Mesodermal cell (in vitro differentiated cells): Measurements from ENCODE around the gene PRTFDC1.

ENCODE experiments used
- H3K27ac ChIP-seq: 2 replicates; pipeline ENCODE4 v1.7.0; 2013; ENCODE audit warnings: mild to moderate bottlenecking, low read depth, low read length, moderate library complexity; ENCODE audit not compliant: severe bottlenecking
- H3K36me3 ChIP-seq: 2 replicates; pipeline ENCODE4 v1.7.1; 2013; ENCODE audit warnings: mild to moderate bottlenecking, low read length, moderate library complexity; ENCODE audit not compliant: control insufficient read depth, insufficient read depth
- H3K4me1 ChIP-seq: one replicate; pipeline ENCODE4 v1.7.1; 2013; ENCODE audit warnings: mild to moderate bottlenecking, low read length; ENCODE audit not compliant: insufficient read depth, control insufficient read depth, poor library complexity, severe bottlenecking
- H3K4me3 ChIP-seq: 2 replicates; pipeline ENCODE4 v1.7.0; 2013; ENCODE audit warnings: low read length, control low read depth, mild to moderate bottlenecking; ENCODE audit not compliant: insufficient read depth, poor library complexity, severe bottlenecking; ENCODE audit errors: extremely low read depth
- H3K9me3 ChIP-seq: 2 replicates; pipeline ENCODE4 v1.7.1; 2013; ENCODE audit warnings: mild to moderate bottlenecking, low read length, moderate library complexity; ENCODE audit not compliant: control insufficient read depth
- WGBS, 2 experiments: methylation state at CpG; one replicate each; pipeline ENCODE4 v1.1.5; 2013; ENCODE audit warnings: missing lambda C conversion rate in 2 of 2; ENCODE audit not compliant: insufficient coverage in 2 of 2; 5-methylcytosine and 5-hydroxymethylcytosine counted together

Gene PRTFDC1

GRCh38 chr10:24917493-24917892, 34.9 kb downstream of the PRTFDC1 start:
- 90 to 94% methylated on average over 2 of the region's 3 CpGs for WGBS, 2 experiments
- Histone ChIP-seq H3K27ac (no peak overlapping the region), H3K4me1 (peaks cover 7% of the 10 kb centered on the region), H3K4me3 (no peak overlapping the region), H3K36me3 (no peaks in the 10 kb centered on the region), H3K9me3 (peaks cover 5% of the 10 kb centered on the region)

GRCh38 chr10:24916365-24916764, 36.0 kb downstream of the PRTFDC1 start:
- 80 to 100% methylated on average over 1 to 2 of the region's 2 CpGs for WGBS, 2 experiments

DNA sequence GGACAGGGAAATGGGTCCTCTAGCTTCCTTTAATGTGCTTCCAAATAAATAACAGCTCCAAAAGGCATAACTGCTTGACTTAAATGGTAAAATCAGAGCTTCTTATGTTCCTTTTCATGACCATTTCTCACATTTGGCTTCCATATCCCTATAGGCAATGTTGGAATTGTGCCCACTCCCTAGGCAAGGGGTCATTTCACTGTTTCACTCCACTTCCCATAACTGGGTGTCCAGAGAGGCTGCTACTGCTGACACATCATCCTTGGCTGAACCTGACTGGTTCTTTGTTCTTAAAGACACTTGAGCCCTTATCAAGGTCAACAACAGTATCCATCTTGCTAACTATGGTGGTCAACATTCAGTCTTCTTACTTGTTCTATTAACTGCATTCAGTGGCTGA, 37.1 kb downstream of the PRTFDC1 start:
- Histone ChIP-seq H3K4me3 (no peak overlapping the region), H3K27ac (no peak overlapping the region), H3K4me1 (no peaks in the 10 kb centered on the region), H3K36me3 (no peaks in the 10 kb centered on the region), H3K9me3 (peaks cover 5% of the 10 kb centered on the region)

More at GRCh38 chr10:24916365-24916764, 36.0 kb downstream of the PRTFDC1 start:
- H3K4me1 ChIP-seq = peaks cover 6% of the 10 kb centered on the region
- H3K9me3 ChIP-seq = peaks cover 5% of the 10 kb centered on the region
- no peaks in the 10 kb centered on the region for H3K36me3 ChIP-seq
- H3K27ac ChIP-seq = no peak overlapping the region
- no peak overlapping the region for H3K4me3 ChIP-seq

GRCh38 chr10:24914148-24914547, 38.3 kb downstream of the PRTFDC1 start:
- peaks cover 6% of the 10 kb centered on the region for H3K4me1 ChIP-seq
- H3K4me3 ChIP-seq = no peak overlapping the region
- no peaks in the 10 kb centered on the region for H3K36me3 ChIP-seq
- H3K27ac ChIP-seq = no peak overlapping the region
- 100% methylated on average over 1 of the region's 1 CpG for WGBS, 2 experiments
- peaks cover 1% of the 10 kb centered on the region for H3K9me3 ChIP-seq

DNA sequence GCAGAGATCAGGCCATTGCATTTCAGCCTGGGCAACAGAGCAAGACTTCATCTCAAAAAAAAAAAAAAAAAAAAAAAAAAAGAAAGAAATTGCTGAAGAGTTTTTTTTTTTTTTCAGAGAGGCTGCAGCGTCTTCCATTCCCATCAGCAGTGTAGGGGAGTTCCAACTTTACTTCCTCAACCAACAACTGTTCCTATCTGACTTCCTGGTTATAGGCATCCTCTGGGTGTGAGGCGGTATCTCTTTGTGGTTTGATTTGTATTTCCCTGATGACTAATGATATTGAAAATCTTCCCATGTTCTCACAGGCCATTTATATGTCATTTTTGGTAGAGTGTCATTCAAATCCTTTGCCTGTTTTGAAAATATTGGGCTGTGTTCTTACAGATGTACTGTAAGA, 40.2 kb downstream of the PRTFDC1 start:
- H3K4me3 ChIP-seq = no peak overlapping the region
- WGBS, 2 experiments = no CpG with 5 or more reads among the region's 2 CpGs
- no peaks in the 10 kb centered on the region for H3K9me3 ChIP-seq
- peaks cover 11% of the 10 kb centered on the region for H3K4me1 ChIP-seq
- no peak overlapping the region for H3K27ac ChIP-seq
- no peaks in the 10 kb centered on the region for H3K36me3 ChIP-seq

DNA sequence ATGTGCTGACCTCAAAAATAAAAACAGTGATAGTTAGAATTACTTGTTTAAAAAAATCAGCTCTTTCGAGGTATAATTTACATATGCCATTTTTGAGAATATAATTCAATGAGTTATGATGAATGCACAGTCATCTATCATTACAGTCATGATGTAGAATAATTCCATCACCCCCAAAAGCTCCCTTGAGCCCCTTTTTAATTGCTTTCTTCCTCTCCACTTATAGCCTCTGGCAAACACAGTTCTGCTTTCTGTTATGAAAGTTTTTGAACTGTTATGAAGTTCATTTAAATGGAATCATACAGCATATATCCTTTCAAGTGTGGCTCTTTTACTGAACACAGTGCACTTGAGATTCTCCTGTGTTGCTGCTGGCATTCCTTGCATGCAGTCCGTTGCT, 41.4 kb downstream of the PRTFDC1 start:
- 100% methylated on average over 1 of the region's 2 CpGs; no CpG with 5 or more reads in 1 of the 2 experiments for WGBS, 2 experiments
- no peaks in the 10 kb centered on the region for H3K9me3 ChIP-seq
- no peak overlapping the region for H3K4me3 ChIP-seq
- H3K27ac ChIP-seq = no peak overlapping the region
- H3K36me3 ChIP-seq = no peaks in the 10 kb centered on the region
- H3K4me1 ChIP-seq = peaks cover 11% of the 10 kb centered on the region

GRCh38 chr10:24910574-24910973, 41.8 kb downstream of the PRTFDC1 start:
- H3K4me1 ChIP-seq = peaks cover 11% of the 10 kb centered on the region
- no peak overlapping the region for H3K4me3 ChIP-seq
- H3K9me3 ChIP-seq = no peaks in the 10 kb centered on the region
- no peak overlapping the region for H3K27ac ChIP-seq
- H3K36me3 ChIP-seq = no peaks in the 10 kb centered on the region

DNA sequence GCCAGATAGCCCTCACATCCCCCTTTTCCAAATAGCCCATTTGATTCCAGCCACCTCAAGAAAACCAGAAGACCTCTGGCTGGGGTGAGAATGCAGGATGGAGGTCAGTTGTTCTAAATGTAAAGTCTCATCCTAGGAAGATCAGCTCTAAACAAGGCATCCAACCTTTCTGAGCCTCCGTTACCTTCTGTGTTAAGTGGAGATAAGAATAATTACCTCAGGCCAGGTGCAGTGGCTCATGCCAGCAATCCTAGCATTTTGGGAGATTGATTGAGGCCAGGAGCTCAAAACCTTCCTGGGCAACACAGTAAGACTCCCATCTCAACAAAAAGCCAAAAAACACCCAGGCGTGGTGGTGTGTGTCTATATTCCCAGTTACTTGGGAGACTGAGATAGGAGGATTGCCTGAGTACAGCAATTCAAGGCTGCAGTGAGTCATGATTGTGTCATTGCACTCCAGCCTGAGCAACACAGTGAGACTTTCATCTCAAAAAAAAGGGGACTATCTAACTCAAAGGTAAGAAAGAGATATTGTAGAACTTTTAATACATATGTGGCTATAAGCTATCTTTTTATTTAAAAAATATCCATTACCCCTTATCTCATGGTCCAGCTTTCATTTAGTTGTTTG, 43.5 kb downstream of the PRTFDC1 start:
- H3K4me3 ChIP-seq = no peak overlapping the region
- H3K4me1 ChIP-seq = peaks cover 11% of the 10 kb centered on the region
- WGBS, 2 experiments = 80% methylated on average over 1 of the region's 2 CpGs; no CpG with 5 or more reads in 1 of the 2 experiments
- H3K9me3 ChIP-seq = no peaks in the 10 kb centered on the region
- no peak overlapping the region for H3K27ac ChIP-seq
- H3K36me3 ChIP-seq = no peaks in the 10 kb centered on the region

DNA sequence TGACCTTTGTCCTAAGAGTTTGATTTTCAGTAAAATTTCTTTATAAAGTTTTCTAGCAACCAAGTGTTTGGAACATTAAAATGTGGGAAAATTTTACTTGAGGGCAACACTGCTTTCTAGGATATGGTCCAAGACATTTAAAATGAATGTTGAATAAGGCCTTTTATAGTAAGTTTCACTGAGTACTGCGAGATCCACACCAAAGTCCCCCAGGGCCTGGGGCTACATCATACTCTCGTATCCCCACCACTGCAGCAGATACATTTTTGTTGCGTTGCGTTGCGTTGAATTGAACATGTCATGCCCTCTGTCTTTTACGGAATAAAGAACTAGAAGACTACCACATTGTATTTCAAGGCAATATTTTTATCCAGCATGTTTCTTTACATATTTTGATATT, 44.5 kb downstream of the PRTFDC1 start:
- H3K4me3 ChIP-seq = no peak overlapping the region
- no peak overlapping the region for H3K27ac ChIP-seq
- H3K9me3 ChIP-seq = no peaks in the 10 kb centered on the region
- H3K36me3 ChIP-seq = no peaks in the 10 kb centered on the region
- H3K4me1 ChIP-seq = peaks cover 11% of the 10 kb centered on the region
- WGBS, 2 experiments = 90 to 100% methylated on average over 2 to 4 of the region's 6 CpGs

DNA sequence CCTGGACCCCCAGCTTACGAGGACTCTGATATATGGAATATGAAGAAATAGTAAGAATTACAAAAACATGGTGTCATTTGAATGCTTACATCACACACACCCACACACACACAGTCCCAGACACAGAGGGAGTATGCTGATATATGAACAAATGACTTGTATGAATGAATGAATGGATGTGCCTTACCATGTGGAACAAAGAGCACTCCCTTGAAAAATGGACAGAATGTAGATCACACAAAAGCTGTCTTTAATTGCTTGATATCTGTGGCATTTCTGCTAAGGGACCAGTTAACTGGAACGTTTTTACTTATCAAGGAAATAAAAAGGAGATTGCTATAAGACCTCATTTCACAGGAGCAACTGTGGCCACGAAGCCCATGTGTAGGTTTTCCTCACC, 46.0 kb downstream of the PRTFDC1 start:
- H3K4me1 ChIP-seq = peaks cover 23% of the 10 kb centered on the region
- H3K36me3 ChIP-seq = no peaks in the 10 kb centered on the region
- WGBS, 2 experiments = 100% methylated on average over 1 to 2 of the region's 3 CpGs
- no peaks in the 10 kb centered on the region for H3K9me3 ChIP-seq
- H3K27ac ChIP-seq = no peak overlapping the region
- H3K4me3 ChIP-seq = no peak overlapping the region

GRCh38 chr10:24904824-24905223, 47.6 kb downstream of the PRTFDC1 start:
- Histone ChIP-seq H3K9me3 (no peaks in the 10 kb centered on the region), H3K4me1 (peaks cover 32% of the 10 kb centered on the region), H3K27ac (no peak overlapping the region), H3K4me3 (no peak overlapping the region), H3K36me3 (no peaks in the 10 kb centered on the region)
- 91 to 93% methylated on average over 4 of the region's 4 CpGs for WGBS, 2 experiments
